Measurements from ENCODE around the gene SCT. TPM values are rescaled to one million over a fixed set of nuclear protein-coding genes. Genes with fewer than 3 reads are reported as not detected.

Gene SCT
- total RNA-seq, 1 donor from 2014 or later = not detected

DNA sequence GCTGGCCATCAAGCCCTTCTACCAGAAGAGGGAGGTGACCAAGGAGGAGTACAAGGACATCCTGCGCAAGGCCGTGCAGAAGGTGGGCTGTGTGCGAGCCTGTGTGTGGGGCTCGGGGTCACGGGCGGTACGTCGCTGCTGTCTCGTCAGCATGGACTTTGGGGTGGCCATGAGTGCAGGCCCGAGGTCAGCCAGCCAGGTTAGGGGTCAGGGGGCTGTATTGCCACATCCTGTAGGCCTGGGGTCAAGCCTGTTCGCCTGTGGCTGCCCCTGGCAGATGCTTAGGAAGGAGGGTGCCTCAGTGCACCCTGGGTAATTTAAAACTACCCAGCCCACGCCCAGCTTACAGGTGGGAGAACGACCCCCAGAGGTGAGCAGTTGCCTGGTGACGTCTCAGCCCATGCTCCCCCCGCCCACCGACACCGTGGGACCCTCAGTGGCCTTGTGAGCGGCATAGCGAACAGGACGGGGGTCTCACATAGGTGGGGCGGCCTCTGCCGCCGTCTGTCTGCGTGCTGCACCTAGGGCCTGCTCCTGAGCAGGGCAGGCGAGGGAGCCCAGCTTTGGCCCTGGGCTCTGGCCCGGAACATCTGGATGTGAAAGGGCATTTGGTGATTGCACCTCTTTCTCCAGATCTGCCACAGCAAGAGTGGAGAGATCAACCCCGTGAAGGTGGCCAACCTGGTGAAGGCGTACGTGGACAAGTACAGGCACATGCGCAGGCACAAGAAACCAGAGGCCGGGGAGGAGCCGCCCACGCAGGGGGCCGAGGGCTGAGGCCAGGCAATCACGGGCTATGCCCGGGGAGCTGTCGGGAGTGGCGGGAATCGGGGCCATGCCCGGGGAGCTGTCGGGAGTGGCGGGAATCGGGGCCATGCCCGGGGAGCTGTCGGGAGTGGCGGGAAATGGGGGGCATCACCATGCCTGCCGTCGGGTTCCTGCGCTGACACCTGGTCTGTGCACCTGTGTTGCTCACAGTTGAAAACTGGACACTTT is 15.7 kb downstream of the SCT start:
- no peak for DNase-seq (ENCODE audit: extremely low read depth, low read depth, low spot score)

DNA sequence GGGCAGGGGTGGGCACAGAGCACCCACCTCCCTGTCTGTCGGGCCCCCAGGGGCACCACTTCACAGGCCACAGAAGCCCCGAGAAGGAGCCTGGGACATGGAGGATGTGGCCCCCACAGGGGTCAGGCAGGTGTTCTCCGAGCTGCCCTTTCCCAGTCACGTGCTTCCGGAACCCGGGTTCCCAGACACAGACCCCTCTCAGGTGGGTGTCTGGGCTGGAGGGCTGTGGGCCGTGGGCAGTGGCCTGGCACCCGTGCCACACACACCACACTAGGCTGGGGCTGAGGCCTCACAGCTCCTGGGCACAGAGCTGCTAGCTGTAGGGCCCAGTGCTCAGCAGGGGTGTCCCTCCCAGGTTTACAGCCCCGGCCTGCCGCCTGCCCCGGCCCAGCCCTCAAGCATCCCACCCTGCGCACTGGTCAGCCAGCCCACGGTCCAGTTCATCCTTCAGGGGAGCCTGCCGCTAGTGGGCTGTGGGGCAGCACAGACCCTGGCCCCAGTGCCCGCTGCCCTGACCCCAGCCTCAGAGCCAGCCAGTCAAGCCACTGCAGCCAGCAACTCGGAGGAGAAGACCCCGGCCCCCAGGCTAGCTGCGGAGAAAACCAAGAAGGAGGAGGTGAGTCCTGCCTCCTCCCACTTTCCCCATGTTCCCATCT is 16.7 kb downstream of the SCT start:
- DNase-seq (ENCODE audit: extremely low read depth, low read depth, low spot score) = no peak

GRCh38 chr11:609341-609811 is 17.6 kb downstream of the SCT start:
- no peak for DNase-seq (ENCODE audit: extremely low read depth, low read depth, low spot score)

GRCh38 chr11:608791-609251 is 18.2 kb downstream of the SCT start:
- DNase-seq (ENCODE audit: extremely low read depth, low read depth, low spot score) = no peak

DNA sequence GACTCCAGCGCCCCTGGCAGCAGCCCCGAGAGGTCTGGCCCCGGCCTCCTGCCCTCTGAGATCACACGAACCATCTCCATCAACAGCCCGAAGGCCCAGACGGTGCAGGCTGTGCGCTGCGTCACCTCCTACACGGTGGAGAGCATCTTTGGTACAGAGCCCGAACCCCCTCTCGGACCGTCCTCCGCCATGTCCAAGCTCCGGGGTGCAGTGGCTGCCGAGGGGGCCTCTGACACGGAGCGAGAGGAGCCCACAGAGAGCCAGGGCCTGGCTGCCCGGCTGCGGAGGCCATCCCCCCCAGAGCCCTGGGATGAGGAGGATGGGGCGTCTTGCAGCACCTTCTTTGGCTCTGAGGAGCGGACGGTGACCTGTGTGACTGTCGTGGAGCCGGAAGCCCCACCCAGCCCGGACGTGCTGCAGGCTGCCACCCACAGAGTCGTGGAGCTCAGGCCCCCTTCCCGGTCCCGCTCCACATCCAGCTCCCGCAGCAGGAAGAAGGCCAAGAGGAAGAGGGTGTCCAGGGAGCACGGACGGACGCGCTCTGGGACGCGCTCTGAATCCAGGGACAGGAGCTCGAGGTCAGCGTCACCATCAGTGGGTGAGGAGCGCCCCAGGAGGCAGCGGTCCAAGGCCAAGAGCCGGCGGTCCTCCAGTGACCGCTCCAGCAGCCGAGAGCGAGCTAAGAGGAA is 18.9 kb downstream of the SCT start:
- no peak for DNase-seq (ENCODE audit: extremely low read depth, low read depth, low spot score)

DNA sequence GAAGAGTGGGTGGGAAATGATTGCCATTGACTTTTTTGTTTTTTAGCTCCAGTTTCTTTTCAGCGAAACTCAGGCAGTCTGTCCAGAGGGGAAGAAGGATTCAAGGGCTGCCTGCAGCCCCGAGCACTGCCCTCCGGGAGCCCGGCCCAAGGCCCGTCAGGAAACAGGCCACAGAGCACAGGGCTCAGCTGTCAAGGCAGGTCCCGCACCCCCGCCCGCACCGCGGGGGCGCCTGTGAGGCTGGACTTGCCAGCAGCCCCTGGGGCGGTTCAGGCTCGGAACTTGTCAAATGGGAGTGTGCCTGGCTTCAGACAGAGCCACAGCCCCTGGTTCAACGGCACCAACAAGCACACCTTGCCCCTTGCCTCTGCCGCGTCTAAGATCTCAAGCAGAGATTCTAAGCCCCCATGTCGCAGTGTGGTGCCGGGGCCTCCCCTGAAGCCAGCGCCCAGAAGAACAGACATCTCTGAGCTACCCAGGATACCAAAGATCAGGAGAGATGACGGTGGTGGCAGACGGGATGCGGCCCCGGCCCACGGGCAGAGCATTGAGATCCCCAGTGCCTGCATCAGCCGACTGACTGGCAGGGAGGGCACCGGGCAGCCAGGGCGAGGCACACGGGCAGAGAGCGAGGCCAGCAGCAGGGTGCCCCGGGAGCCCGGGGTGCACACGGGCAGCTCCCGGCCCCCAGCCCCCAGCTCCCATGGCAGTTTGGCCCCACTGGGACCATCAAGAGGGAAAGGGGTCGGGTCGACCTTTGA is 19.8 kb downstream of the SCT start:
- no peak for DNase-seq (ENCODE audit: extremely low read depth, low read depth, low spot score)

DNA sequence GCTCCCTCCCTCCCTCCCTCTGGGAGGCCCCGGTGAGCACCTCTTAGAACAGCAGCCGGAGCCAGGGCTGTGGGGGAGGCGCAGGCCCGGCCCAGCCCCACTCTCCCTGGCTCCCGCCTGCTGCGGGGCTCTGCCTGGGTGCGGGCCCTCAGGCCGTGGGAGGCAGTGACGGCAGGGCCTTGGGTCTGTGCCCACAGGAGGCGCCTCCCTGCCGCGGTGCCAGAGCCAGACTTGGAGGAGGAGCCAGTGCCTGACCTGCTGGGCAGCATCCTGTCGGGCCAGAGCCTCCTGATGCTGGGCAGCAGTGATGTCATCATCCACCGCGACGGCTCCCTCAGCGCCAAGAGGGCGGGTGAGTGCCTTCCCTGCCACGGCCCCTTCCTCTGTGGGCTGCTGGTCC is 20.7 kb downstream of the SCT start:
- no peak for DNase-seq (ENCODE audit: extremely low read depth, low read depth, low spot score)

DNA sequence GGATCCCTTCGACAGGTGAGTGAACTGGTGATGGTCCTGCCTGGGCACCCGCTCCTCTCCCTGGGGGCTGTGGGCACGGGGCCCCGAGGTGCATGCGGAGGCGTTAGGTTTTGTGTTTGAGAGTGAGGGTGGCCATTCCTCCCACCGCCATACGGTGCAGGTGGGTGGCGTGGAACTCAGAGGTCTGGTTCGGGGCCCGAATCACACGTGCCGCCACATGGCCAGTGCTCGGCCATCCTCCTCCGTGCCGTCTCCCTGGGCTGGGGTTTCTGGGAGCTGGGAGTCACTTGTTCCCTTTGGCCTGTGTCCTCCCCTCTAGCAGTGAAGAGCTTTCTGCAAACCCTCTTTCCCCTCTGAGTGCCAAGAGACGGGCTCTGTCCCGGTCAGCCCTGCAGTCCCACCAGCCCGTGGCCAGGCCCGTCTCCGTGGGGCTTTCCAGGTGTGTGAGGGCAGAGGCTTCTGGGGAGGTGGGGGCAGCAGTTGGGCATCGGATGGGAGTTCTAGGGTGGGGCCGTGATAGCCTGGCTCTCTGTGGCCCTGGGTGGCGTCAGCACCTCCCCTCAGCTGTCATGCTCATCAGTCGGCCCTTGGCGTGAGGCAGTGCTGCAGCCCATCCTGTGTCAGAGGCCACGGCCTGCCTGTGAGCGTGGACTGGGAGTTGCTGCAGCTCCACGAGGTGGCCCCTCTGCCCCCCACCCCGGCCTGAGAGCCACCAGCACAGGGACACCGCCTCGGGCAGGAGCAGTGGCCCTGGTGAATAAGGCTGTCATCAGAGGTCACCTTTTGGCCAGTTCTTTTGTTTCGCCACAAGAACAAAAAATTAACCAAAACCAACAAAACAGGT is 21.5 kb downstream of the SCT start:
- no peak for DNase-seq (ENCODE audit: extremely low read depth, low read depth, low spot score)

DNA sequence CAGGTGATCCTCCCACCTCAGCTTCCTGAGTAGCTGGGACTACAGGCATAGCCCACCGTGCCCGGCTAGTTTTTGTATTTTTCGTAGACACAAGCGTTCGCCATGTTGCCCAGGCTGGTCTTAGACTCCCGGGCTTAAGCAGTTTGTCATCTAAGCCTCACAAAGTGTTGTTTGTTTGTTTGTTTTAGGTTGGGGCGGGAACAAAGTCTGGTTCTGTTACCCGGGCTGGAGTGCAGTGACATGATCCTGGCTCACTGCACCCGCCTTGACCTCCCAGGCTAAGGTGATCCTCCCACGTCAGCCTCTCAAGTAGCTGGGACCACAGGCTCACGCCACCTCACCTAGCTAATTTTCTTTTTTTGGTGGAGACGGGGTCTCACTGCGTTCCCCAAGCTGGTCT is 23.8 kb downstream of the SCT start:
- no peak for DNase-seq (ENCODE audit: extremely low read depth, low read depth, low spot score)

DNA sequence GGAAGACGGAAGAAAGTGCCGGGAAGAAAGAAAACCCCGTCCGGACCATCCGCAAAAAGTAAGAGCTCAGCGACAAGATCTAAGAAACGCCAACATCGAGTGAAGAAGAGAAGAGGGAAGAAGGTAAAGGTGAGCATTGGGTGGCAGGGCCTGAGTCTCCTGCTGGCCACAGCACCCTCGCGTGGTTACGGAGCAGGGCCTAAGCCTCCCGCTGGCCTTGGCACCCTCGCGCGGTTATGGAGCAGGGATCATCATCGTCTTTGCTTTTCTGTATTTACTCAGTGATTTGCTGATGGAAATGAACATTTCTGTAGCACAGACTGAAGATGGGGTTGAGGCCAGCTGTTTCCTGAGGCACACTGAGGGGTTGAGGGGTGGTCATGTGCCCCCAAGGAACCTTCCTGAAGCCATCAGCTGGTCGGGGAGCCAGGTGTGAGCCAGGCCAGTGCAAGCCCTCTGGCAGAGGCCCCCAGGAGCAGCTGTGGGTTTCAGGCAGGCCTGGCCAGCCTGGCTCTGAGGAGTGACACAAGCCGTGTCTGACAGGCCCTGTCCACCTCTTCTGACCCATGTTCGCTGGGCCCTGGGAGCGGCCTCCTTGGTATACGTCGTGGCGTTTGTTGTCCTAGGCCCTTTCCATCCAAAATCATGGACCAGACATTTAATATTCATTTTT is 25.3 kb downstream of the SCT start:
- no peak for DNase-seq (ENCODE audit: extremely low read depth, low read depth, low spot score)

- no peak for DNase-seq (ENCODE audit: extremely low read depth, low read depth, low spot score)
These were observed 28.8 kb downstream of the SCT start for GRCh38 chr11:598005-598680.

DNA sequence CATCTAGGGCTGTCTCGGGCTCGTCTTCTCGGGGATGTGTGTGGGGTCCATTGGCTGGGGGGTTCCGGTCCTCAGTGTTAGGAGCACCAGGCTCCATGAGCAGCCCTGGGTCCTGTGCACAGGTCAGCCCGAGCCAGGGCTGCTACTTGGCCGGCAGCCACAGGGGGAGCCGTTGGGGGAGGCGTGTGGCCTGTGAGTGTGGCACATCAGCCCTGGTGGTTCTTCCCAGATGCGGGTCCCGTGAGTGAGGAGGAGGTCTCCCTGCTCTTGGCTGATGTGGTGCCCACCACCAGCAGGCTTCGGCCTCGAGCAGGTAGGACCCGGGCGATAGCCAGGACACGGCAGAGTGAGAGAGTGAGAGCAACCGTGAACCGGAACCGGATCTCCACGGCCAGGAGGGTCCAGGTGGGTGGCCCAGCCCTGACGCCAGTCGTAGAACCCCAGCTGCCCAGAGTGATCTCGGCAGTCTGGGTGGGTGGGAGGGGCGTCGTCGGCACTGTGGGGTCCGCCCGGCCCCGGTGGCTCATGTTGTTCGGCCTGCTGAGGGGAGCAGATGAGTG is 29.7 kb downstream of the SCT start:
- no peak for DNase-seq (ENCODE audit: extremely low read depth, low read depth, low spot score)

GRCh38 chr11:596374-596773 is 30.6 kb downstream of the SCT start:
- no peak for DNase-seq (ENCODE audit: extremely low read depth, low read depth, low spot score)

DNA sequence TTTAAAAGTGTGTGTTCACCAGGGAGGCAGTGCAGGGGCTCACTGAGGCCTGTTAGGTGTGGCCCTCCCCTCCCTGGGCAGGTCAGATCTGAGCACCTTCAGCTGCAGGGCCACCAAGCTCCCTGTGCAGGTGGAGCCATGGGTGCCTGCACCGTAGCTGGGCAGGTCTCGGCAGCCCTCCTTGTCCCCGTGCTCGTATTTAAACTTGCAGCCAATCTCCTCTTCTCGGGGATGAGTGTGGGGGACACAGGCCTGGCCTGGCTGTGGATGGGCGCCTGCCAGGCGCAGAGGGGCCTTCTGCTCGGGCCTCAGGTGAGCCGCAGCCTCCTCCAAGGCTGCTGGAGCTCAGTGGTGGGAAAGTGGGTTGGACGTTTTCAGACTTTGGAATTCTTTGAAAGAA is 31.6 kb downstream of the SCT start:
- DNase-seq (ENCODE audit: extremely low read depth, low read depth, low spot score) = no peak

DNA sequence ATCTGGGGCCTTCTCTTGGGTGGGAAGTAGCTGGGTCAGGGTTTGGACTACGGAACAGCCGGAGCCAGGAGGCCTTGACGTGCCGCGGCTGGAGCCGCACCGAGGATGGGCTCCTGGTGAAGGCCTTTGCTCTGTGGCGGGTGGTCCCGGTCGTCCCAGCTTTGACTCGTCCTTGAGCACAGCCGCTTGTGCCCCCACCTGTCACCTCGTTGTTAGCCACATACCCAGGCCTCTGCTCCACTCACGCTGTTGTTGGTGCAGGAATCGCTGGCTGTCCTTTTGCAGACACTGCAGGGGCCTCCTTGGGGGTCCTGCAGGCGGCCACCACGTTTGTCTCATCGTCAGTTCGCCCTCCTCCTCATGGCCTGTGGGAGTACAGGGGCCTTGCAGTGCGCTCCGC is 33.6 kb downstream of the SCT start:
- DNase-seq (ENCODE audit: extremely low read depth, low read depth, low spot score) = no peak

DNA sequence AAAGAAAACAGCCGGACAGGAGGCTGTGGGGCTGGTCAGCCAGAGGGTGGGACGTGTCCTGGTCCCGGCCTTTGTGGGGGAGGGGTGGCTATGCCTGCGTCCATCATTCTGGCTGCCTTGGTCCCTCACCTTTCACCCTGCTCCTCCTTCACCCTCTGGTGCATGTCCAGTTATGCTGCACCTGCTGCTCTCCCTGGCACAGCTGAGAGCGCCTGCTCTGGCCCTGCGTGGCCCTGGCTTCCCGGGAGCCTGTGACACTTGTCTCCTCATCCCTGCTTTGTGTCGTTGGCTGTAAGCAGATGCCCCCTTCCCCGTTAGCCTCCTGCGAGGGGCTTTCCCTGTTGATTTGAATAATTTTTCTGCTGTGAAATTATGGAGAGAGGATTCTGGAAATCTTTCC is 34.1 kb downstream of the SCT start:
- no peak for DNase-seq (ENCODE audit: extremely low read depth, low read depth, low spot score)

DNA sequence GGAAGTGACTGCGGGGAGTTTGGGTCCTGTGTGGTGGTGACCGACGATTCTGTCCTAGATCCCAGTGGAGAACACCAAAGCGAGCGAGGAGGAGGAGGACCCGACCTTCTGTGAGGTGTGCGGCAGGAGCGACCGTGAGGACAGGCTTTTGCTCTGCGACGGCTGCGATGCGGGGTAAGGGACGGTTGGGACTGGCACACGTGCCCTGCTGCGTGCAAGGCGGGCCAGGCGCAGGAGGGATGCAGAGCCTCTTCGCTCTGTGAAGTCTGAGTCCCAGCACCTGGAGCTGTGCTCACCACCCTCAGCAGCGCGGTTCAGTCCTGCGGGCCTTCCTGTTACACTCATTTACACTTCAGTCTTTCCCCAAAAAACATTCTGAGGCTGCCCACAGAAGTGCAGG is 34.5 kb downstream of the SCT start:
- DNase-seq (ENCODE audit: extremely low read depth, low read depth, low spot score) = no peak

DNA sequence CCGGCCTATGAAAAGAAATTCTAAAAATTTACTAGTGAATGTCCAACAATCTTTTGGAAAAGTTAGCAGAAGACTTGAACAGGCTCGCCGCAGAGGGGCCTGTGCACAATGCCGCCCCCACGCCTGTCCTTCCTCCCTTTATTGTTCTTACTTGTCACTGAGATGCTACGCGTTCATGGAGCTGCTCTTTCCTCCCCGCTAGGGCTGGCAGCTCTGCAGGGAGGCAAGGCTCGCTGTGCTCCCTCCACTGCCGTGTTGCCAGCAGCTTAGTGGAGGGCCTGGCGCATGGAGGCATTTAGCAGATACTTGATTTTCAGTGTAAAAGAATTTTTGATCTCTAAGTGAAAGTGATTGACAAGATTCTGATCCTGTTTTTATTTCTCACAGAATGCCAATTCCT is 36.0 kb downstream of the SCT start:
- DNase-seq (ENCODE audit: extremely low read depth, low read depth, low spot score) = no peak

Data from glomerular endothelial cell (primary cell).